Measurements from ENCODE around the gene RFTN1.
"Not testable (repeated sequence)": the region's sequence is repeated elsewhere in the genome, so short reads cannot be mapped to it uniquely, and the experiment has no call there.

Gene RFTN1

GRCh38 chr3:16507578-16508242 lies 5.8 kb downstream of the RFTN1 start:
- DNase-seq (ENCODE audit: low read depth in 2 of 2, low spot score in 1 of 2) = no peak

- DNase-seq (ENCODE audit: low read depth in 2 of 2, low spot score in 1 of 2) = no peak
Observed at GRCh38 chr3:16506884-16507577, 6.5 kb downstream of the RFTN1 start.

DNA sequence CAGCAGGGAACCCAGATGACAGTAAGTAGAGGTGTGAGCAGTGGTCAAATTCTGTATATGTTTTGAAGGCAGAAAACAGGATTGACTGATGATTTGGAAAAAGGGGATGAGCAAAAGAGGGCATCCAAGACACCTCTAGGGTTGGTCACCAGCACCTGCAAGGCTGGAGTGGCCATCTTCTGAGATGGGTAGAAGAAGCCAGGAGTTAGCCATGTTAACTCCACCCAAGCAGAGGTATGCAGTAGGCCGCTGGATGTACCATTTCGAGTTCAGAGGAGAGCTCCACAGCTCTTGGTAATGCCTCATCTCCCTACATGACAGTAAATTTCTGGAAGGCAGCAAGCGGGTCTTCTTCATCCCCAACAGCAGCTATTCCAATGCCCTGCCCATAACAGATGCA lies 7.0 kb downstream of the RFTN1 start:
- DNase-seq (ENCODE audit: low read depth in 2 of 2, low spot score in 1 of 2) = no peak

- no peak for DNase-seq (ENCODE audit: low read depth in 2 of 2, low spot score in 1 of 2)
Observed at GRCh38 chr3:16504692-16505091, 8.8 kb downstream of the RFTN1 start.

DNA sequence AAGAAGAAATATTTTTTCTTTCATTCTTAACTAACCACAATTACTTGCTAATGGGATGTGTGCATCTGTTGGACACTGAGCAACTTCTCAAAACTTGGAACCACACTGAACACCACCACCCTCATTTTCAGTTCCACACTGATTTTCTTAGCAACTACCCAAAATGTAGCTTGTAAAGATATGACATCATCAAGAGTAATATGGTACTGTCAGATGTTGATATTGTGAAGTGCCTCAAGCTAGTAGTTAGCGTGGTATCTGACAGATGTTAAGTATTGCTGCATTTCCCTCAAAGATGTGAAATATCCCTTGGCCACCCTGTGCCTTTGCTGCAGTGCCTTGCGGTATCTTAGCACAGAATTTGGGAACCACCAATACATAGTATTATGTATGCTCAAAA lies 9.3 kb downstream of the RFTN1 start:
- no peak for DNase-seq (ENCODE audit: low read depth in 2 of 2, low spot score in 1 of 2)

DNA sequence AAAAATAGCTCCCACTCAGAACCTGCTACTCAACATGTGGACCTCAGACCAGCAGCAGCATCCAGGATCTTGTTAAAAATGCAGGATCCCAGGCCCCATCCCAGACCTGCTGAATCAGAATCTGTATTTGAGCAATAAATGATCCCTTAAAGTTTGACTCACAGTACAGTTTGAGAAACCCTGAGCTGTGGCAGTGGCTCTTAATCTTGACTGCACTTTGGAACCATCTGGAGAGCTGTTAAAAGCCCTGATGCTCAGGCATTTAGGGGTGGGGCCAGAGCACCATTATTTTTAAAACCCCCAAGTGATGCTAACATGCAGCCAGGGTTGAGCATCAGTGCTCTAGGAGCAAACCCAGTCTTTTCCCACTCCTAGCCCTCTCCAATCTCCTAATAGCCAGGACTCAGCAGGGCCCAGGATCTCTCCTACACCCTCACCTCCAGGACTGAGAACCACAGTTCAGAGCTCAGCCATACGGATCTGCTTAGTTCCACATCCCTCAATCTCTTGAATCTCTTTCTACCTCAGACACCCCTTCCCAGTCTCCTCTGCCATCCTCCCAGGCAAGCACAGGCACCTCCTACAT lies 10.2 kb downstream of the RFTN1 start:
- DNase-seq (ENCODE audit: low read depth in 2 of 2, low spot score in 1 of 2) = no peak

DNA sequence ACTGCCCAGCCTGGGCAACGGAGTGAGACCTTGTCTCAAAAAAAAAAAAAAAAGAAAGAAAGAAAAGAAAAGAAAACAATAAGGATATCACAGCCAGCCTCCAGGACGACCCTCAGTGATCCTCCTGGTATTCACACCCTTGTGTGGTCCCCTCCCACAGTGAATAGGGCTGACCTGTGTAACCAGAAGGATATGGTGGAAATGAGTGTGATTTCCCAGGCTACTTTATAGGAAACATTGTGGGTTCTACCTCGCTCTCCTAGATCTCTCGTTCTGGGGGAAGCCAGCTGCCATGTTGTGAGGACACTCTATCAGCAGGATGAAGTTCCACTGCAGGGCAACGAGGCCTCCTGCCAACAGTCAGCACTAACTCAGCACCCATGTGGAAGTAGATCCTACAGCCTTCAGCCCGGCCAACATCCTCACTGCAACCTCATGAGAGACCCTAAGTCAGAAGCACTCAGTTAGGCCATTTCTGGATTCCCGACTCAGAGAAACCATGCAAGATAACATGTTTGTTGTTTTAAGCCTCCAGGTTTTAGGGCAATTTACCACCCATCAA lies 11.1 kb downstream of the RFTN1 start:
- DNase-seq (ENCODE audit: low read depth in 2 of 2, low spot score in 1 of 2) = no peak

DNA sequence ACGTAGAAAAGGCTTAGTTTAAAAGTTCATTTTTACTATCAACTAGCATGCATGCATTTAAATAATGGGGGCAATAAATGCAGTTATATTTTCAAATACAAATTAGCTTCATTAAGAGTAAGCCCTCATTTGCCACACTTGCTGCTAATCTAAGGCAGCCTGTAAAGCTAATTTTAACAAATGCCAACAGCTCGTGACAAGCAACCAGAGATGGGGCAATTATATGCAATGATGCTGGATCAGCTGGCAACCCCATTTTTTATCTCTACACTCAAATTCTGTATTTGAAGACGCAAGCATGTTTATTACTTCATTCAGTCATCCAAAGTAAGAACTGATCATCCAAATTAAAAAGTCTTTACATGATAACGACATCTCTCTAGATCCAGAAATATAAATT lies 12.1 kb downstream of the RFTN1 start:
- DNase-seq (ENCODE audit: low read depth in 2 of 2, low spot score in 1 of 2) = no peak

- no peak for DNase-seq (ENCODE audit: low read depth in 2 of 2, low spot score in 1 of 2)
Observed at GRCh38 chr3:16500911-16501310, 12.6 kb downstream of the RFTN1 start.

DNA sequence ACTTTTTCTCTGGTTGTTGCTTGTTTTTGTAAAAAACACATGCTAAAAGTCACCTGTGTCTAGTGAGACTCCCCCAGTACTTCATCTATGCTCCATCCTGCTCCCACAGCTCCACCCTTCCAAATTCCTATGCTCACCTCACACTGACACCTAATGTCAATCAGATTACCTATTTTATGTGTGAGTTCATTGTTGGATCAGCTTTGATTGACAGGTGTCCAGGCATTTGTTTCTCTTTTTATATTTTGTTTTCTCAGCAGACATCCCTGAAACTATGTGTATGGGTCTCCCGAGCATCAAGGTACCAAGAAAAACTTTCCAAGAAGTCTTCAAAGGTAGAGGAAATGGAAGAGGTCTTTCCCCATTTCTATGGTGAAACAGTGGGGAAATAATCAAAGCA lies 13.4 kb downstream of the RFTN1 start:
- DNase-seq (ENCODE audit: low read depth in 2 of 2, low spot score in 1 of 2) = no peak

DNA sequence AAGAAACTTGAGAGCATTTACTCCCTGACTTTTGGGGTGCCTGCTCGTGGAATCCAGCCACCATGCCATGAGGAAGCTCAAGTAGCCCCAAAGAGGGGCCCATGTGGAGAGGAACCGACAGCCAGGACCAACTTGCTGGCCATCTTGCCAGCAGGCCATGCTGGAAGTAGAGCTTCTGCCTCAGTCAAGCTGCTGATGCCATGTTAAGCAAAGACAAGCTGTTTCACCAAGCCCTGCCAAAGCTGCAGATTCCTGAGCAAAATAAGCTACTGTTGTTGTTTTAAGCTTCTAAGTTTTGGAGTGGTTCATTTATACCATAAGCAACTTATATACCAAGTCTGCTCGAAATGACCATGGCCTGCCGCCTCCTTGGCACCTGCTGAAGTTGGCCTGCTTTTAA lies 14.1 kb downstream of the RFTN1 start:
- DNase-seq (ENCODE audit: low read depth in 2 of 2, low spot score in 1 of 2) = no peak

GRCh38 chr3:16498130-16498890 lies 15.2 kb downstream of the RFTN1 start:
- DNase-seq (ENCODE audit: low read depth in 2 of 2, low spot score in 1 of 2) = no peak

DNA sequence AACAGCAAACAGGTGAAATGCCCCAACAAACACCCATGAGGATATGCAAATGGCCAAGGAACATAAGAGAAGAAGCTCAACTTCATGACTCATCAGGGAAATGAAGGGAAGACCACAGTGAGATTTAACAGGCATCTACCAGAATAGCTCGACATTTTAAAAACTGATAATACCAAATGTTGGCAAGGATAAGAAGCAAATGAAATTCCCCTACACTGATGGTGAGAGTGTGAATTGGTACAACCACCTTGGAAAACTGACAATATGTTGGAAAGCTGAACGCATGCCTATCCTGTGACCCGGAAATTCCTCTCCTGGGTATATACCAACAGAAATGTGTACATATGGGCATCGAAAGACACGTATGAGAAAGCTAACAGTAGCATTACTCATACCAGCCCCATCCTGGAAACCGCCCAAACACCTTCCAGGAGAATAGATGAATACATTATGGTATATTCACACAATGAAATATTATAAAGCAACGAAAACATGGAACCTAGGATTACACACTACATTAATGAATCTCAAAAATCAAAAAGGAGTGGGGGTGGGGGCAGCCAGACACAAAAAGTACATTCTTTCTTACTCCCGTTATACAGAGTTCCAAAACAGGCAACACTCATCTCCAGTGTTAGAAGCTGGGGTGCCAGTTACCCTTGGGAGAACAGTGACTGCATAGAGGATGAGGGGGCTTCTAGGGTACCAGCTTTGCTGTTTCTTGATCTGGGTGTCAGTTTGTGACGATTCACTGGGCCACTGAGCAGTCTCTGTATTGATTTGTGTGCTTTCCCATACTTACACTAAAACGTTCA lies 16.9 kb downstream of the RFTN1 start:
- DNase-seq (ENCODE audit: low read depth in 2 of 2, low spot score in 1 of 2) = no peak

- DNase-seq (ENCODE audit: low read depth in 2 of 2, low spot score in 1 of 2) = no peak
Observed at GRCh38 chr3:16496008-16496407, 17.5 kb downstream of the RFTN1 start.

DNA sequence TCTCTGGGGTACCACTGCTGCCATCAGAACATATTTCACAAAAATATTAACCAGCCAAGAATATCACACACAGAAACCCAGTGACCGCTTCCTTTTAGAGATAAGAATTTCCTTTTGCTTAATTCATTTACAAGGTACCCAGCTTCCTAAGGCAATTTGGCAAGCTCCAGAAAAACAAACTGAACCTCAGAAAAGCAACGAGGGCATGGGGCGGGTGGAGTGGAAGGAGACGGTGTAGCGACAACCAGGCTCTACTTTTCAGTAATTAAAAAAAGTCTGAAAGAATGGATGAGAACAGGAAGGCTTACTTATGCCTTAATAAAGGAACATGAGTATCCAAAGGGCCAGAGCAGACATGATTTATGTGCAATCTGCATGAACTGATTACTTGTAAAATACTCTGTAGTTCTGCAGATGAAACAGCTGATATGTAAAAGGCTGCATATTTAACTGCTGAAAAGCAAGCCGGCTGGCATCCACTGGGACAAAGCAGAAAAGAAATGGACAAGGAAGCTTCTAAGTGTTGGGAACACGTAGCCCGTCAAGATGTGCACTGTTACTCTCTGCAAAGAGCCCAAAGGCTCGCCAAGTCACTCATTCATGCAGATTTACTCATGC lies 18.6 kb downstream of the RFTN1 start:
- DNase-seq (ENCODE audit: low read depth in 2 of 2, low spot score in 1 of 2) = no peak

DNA sequence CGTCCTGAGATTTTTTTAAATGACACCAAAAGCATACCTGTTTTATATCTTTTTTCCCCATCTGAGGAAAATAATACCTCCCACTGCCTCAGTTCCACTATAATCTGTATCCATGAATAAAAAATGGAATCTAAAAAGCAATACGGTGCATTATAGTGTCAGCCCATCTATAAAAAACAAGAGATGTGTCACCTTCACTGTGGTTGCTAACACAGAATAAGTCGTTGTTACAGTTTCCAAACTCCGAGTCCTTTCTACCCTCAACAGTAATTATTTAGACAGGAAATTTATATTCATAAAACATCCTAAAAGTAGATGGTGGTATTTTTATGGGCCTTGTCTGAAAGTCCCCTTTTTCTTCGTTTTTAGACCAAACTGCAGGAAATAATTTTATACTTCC lies 19.4 kb downstream of the RFTN1 start:
- no peak for DNase-seq (ENCODE audit: low read depth in 2 of 2, low spot score in 1 of 2)

DNA sequence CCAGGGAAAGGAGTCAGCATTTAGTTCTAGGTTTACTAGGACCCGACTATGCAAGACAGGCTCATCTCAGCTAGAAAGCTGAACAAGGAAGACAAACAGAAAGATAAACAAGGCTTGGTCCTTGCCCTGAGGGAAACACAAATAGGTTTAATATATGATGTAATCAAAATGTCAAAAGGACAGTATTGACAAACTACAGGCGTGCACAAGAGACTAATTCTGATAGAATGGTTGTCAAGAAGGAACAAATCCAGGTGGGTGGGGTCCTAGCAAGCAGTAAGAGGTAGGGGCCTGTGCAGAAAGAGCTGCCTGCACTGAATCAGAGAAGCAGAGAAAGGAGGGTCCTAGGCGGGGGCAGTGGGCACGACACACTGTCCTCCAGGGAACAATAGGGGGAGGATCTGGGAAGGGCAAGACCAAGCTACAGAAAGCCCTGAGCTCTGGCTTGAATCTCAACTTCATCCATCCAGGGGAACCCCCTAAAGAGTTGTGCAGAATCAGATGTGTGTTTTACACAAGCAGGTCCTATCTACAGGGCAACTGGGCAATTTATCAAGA lies 23.4 kb downstream of the RFTN1 start:
- no peak for DNase-seq (ENCODE audit: low read depth in 2 of 2, low spot score in 1 of 2)

DNA sequence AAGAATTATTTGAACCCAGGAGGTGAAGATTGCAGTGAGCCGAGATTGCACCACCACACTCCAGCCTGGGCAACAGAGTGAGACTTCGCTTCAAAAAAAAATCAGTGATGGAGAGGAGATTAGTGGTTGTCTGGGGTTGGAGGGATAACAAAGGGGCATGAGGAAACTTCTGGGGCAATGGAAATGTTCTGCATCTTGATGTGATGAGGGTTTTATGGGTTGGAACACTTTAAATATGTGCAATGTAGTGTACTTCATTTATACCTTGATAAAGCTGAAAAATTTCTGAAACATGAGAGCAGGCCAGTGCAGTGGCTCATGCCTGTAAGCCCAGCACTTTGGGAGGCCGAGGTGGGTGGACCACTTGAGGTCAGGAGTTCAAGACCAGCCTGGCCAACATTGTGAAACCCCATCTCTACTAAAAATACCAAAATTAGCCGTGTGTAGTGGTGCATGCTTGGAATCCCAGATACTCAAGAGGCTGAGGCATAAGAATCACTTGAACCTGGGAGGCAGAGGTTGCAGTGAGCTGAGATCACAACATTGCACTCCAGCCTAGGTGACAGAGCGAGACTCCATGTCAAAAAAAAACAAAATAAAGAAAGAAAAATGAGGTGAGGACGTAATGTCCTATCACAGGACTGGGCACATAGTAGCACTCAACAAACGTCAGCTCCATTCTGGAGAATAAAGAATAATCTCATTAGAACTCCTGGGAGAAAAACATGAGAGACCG lies 24.0 kb downstream of the RFTN1 start:
- not testable (repeated sequence) for DNase-seq (ENCODE audit: low read depth in 2 of 2, low spot score in 1 of 2)

DNA sequence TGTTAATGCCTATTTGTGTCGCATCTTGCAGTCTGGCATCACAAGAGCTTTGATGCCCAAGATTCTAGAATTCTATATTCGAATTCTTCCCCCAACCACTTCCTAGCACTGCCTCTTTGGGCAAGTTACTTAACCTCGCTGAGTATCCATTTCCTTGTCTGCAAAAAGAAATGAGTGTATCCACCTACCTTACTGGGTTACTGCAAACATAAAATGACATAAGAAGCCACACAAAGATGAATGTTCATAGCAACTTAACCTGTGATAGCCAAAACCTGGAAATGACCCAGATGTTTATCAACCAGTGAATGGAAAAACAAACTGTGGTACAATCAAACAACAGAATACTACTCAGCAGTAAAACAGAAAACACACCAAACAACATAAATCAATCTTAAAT lies 24.9 kb downstream of the RFTN1 start:
- no peak for DNase-seq (ENCODE audit: low read depth in 2 of 2, low spot score in 1 of 2)
